Colon (tissue), 2 donors: ENCODE measurements around the gene INTS11.

Experiments
- FAIRE-seq: peaks from 2 replicates; lab custom pipeline; 2012; peaks lifted over from hg19 to GRCh38; lab: Jason Lieb, UNC
- donor health status: control.
- donor health status: control.

INTS11 gene

GRCh38 chr1:1285102-1285571 lies 39.3 kb downstream of the INTS11 start:
- FAIRE-seq: no peak

GRCh38 chr1:1284221-1285101 lies 40.0 kb downstream of the INTS11 start:
- FAIRE-seq: no peak

DNA sequence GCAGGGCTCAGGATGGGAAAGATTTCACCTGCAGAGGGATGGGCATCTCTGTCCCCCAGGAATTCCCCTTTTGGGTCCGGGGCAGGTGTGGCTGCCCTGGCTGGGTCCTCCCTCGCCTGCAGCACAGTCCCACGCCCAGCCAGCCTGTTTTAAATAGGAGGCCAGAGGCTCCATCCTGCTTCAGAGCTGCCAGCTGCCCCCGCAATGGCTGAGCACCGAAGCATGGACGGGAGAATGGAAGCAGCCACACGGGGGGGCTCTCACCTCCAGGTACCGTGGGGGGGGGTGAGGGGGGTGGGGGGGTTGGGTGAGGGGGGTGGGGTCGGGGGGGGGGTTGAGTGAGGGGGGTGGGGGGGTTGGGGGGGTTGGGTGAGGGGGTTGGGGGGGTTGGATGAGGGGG lies 40.6 kb downstream of the INTS11 start:
- no peak for FAIRE-seq

GRCh38 chr1:1282998-1283397 lies 41.5 kb downstream of the INTS11 start:
- FAIRE-seq: no peak

DNA sequence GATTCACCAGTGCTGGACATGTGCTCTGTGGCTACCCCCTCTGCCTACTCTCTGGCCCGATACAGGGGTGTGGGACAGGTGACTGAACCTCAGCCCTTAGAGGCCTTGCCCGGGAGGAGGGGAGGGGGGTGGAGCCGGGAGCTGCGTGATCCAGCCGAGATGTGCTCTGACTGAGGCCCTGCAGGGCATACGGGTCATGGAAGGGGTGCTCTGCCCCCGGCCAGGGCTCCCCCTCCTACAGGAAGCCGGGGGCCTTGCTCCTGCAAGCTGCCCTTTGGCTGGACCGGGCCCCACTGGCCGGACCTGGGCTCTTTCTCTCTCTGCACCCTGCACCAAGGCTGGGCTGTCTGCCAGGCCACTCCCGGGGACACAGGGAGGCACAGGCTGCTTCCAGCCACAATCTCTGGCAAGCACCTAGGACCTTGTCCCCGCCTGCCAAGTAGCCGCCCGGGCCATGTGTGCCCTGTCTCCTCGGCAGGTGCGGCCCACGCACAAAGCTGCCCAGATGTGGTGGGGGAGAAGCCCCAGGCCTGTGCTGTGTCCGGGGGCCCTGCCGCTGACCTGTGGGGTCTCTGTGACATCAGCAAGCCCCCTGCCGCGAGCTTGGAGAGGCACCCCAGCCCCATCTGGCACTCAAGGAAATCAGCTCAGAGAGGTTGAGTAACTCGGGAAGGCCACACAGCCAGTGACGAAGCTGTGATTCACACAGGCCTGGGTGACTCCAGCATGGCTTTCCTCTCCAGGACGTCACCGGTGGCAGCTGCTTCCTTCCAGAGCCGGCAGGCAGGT lies 42.7 kb downstream of the INTS11 start:
- no peak for FAIRE-seq

DNA sequence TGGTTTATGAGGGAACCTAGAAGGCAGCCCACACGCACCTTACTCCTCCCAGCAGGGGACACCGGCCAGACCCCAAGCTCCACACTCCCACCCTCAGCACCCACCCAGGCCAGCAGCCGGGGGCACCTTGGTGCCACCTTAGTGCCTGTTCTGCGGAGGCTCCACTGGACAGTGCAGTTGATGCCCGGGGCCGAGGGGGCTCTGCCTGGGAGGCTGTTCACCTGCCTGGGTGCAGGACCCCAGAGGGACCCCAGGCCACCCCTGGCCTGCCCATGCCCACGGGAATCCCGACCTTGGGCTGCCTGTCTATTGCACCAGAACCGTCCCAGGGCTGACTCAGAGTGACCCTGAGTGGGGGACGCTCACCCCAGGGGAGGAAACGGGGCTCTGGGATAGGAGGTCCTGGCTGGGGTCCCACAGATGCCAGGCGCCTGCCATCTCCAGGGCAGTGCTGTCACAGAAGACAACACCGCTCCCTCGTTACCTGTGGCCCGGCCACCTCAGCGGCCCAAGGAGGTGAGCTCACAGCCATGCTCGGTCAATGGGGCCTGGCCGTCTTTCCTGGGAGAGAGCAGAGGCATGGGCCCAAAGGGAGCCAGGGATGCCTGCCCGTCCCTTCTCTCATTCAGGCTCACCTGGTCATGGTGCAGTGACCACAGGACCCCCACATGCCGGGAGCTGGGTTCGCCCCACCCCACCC lies 43.5 kb downstream of the INTS11 start:
- FAIRE-seq: no peak

DNA sequence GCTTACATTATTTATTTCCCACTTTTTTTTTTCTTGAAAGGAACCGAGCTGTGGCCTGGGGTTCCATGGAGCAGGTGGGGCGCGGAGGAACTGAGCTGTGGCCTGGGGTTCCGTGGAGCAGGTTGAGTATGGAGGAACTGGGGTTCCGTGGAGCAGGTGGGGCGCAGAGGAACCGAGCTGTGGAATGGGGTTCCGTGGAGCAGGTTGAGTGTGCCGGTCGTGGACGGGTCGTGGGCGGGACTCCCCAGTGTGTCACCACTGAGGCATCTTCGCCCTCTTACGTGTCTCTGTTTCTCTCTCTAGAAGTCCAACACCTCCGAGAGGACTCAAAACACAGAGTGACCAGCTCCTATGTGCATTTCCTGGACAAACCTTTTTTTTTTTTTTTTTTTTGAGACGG lies 45.4 kb downstream of the INTS11 start:
- FAIRE-seq: no peak

DNA sequence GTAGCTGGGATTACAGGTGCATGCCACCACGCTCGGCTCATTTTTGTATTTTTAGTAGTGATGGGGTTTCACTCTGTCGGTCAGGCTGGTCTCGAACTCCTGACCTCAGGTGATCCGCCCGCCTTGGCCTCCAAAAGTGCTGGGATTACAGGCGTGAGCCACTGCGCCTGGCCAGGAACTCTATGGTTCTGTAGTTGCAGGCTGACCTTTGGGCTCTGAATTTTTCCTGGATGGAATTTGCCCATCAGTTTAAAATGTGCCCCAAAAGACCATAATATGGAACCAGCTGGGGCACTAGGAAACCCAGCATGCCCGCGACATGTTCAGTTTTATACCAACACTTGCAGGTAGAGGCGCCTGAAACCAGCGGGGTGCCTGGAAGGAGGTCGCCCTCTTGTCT lies 45.8 kb downstream of the INTS11 start:
- FAIRE-seq: no peak

GRCh38 chr1:1275836-1276235 lies 48.6 kb downstream of the INTS11 start:
- FAIRE-seq: no peak

DNA sequence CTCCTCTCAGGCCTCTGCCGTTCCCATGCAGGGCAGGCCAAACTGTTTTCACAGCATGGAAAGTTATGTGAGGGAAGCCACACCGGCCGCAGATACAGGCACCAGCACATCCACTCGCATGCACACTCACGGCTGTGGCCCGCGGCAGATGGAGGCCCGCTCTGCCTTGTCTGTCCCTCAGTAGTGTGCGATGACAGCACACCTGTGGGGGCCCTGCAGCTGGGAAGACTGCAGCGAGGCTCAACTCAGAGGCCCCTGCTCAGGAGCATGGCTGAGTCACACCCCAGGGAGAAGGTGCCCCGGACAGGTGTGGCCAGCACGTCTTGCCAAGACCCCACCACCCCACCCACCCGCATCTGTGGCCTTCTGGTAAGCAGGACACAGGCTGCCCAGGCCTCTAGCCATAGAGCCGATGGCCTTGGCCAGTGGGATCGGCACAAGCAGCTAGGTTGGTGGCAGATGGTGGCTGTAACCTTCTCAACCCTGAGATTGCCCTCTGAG lies 49.5 kb downstream of the INTS11 start:
- no peak for FAIRE-seq

DNA sequence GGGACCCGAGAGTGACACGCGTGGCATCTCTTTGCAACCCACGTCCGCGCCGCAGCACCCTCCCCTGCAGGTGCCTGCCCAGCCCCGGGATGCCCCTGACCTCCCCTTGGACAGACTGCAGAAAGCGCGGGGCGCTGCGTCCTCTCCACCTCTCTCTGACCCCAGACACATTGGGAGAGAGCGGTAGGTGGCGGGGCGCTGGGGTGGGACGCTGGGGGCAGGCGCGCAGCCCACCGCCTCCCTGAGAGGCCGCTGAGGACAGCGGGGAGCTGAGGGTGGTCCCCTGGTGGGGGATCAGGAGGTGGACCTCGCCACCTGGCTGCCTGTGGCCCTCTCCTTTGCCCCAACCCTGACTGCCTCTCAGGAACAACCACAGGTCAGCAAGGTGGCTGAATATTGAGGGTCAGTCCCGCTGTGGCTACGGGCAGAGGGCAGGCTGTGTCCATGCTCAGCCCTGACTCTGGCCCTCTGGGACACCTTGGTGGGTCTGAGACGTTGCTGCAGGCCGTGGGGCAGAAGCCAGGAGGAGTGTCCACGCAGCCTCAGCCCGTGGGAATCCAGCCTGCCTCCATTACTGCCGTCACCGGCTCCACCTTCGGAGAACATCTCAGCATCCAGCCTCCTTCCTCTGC lies 50.0 kb downstream of the INTS11 start:
- FAIRE-seq: no peak

DNA sequence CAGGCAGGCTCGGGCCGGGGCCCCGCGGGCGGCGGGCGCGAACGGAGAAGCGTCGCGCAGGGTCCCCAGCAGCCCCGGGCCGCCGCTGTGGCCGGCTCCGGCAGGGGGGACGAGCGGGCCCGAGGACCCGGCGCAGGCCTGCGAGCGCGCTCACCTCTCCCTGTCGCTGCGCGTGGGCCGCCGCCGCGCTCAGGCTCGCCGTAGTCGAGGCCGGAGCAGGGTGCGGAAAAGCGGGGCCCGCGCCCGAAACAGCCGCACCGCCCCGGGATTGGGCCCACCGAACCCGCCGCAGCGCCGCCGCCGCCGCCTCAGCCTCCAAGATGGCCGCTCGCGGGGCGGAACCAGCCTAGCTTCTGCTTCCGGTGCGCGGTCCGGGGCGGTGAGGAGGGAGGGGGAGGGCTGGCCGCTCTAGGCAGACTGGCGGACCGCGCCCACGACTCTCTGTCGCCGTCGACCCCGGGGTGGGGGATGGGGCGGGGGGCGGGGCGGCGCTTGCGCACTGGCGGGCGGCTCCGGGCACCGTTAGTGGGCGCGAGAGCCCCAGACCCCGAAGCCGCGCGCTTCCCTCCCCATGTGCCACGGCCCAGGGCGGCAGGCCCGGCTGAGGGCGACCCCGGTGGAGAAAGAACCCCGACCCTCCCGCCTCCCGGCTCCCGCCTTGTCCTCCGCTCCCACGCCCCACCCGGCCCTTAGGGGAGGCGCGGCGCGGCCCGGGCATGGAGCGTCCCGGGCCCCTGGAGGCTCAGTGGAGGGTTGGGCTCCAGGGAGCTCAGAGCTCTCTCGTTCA lies 50.8 kb downstream of the INTS11 start, which contains the start of gene UBE2J2:
UBE2J2 (minus strand) TSS at position 343 of the 787 bp plus-strand sequence. CDS start 5,862 bp downstream, outside the sequence.
- FAIRE-seq: no peak

DNA sequence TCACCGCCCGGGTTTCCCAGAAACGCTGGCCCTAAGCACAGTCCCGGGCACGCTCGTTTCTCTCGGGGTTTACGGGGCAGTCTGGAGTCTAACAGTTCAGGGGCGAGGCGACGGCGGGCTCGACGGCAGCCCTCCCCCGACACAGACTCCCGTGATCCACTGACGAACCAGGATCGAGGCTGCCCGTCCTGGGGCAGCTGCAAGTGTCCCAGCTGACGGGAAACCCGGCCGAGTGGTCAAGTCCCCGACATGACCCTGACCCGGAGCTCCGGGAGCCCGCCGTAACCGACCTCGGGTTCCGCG lies 51.3 kb downstream of the INTS11 start:
- FAIRE-seq: no peak

- no peak for FAIRE-seq
Observed at GRCh38 chr1:1272341-1273208, 51.9 kb downstream of the INTS11 start.

- FAIRE-seq: no peak
Observed at GRCh38 chr1:1270813-1271212, 53.6 kb downstream of the INTS11 start.

DNA sequence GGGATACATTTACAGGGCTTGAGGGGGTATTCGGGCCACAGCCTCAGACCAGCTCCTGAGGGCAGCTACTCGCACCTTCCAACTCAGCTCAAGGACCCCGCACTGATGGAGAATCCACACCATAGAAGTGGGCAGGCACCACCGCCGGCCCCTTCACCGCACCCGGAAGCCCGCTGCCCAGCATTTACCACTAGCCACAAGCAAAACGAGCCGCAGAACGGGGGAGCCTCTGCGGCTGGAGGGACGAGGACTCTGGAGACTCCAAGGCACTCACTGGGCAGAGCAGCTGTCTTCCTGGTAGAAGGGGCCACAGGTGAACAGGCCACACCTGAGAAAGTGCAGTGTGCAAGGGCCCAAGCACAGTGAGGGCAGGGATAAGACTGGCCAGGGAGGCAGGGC lies 56.2 kb downstream of the INTS11 start:
- no peak for FAIRE-seq

GRCh38 chr1:1267488-1268283 lies 56.8 kb downstream of the INTS11 start:
- no peak for FAIRE-seq

- no peak for FAIRE-seq
Observed at GRCh38 chr1:1264868-1265272, 59.6 kb downstream of the INTS11 start.

- FAIRE-seq: no peak
Observed at GRCh38 chr1:1264026-1264425, 60.4 kb downstream of the INTS11 start.
